ENCODE data around the gene FLOT2. TPM values are rescaled to one million over a fixed set of nuclear protein-coding genes. Genes with fewer than 3 reads are reported as not detected.
"Not testable (repeated sequence)": the region's sequence is repeated elsewhere in the genome, so short reads cannot be mapped to it uniquely, and the experiment has no call there.

Gene FLOT2
- total RNA-seq, 1 experiment from 2014 or later, result 98.1 TPM

DNA sequence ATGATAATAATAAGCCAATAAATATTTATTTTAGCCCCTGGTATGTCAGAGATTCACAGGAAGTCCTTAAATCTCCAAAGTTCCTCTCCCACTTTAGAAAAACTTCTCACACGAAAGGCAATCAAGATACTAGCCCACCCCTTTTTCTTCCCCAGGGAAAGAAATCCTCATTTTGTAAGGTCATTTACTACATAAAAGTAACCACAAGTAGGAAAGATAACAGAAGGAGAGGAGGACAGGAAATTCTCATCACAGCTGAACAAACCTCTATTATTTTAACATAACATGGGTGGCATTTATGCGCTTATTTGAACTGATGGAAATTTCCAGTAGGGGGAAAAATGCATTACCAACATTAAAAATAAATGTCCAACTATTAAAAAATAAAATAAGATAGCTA, 58.3 kb downstream of the FLOT2 start (continued):
- TF ChIP-seq, protein P1, sequence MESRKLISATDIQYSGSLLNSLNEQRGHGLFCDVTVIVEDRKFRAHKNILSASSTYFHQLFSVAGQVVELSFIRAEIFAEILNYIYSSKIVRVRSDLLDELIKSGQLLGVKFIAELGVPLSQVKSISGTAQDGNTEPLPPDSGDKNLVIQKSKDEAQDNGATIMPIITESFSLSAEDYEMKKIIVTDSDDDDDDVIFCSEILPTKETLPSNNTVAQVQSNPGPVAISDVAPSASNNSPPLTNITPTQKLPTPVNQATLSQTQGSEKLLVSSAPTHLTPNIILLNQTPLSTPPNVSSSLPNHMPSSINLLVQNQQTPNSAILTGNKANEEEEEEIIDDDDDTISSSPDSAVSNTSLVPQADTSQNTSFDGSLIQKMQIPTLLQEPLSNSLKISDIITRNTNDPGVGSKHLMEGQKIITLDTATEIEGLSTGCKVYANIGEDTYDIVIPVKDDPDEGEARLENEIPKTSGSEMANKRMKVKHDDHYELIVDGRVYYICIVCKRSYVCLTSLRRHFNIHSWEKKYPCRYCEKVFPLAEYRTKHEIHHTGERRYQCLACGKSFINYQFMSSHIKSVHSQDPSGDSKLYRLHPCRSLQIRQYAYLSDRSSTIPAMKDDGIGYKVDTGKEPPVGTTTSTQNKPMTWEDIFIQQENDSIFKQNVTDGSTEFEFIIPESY (IDR thresholded peaks at IDR 0.05; ENCODE audit: extremely low read depth, insufficient replicate concordance, low read length), result no peak
- TF ChIP-seq TCF7L2 (IDR thresholded peaks at IDR 0.05; ENCODE audit: borderline replicate concordance, extremely low read depth, insufficient read depth, insufficient read length) (no peak), POLR2AphosphoS5 (IDR thresholded peaks at IDR 0.05; ENCODE audit: low read depth, low read length) (no peak), SIN3A (IDR thresholded peaks at IDR 0.05; ENCODE audit: low read depth) (no peak)

DNA sequence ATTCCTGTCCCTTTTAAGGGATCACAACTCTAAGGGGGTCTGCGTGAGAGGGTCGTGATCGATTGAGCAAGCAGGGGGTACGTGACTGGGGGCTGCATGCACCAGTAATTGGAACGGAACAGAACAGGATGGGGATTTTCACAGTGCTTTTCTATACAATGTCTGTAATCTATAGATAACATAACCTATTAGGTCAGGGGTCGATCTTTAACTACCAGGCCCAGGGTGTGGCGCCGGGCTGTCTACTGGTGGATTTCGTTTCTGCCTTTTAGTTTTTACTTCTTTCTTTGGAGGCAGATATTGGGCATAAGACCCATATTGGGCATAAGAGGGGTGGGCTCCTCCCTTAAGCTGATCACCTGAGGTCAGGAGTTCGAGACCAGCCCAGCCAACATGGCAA, 61.0 kb downstream of the FLOT2 start:
- H3K27ac ChIP-seq (ENCODE audit: low read depth, low read length); H3K9ac ChIP-seq (ENCODE audit: low read length); H2AFZ ChIP-seq (ENCODE audit: low read depth, low read length, poor library complexity, severe bottlenecking); H3K4me1 ChIP-seq (ENCODE audit: control insufficient read depth in 1 of 2, insufficient read depth in 2 of 2, low read length in 2 of 2); H4K20me1 ChIP-seq (ENCODE audit: insufficient read depth); H3K27me3 ChIP-seq (ENCODE audit: insufficient read depth, low read length); H3K4me2 ChIP-seq (ENCODE audit: low read length); H3K4me3 ChIP-seq (replicated peaks in 1 of 2; ENCODE audit: low read depth in 1 of 2, low read length in 2 of 2); CTCF ChIA-PET; DNase-seq (ENCODE audit: low read depth, low spot score); BruUV-seq (replicated peaks); H3K9me2 ChIP-seq (ENCODE audit: insufficient read depth); RAD21 ChIA-PET (ENCODE audit: low non-redundant PET in 1 of 2, low total read pairs in 2 of 2, uncharacterized antibody in 2 of 2, unreplicated experiment in 2 of 2); H3K36me3 ChIP-seq (ENCODE audit: control insufficient read depth in 1 of 2, insufficient read depth in 2 of 2, low read length in 2 of 2); H3K9me3 ChIP-seq (ENCODE audit: control insufficient read depth in 1 of 2, insufficient read depth in 1 of 2, low read depth in 1 of 2, low read length in 2 of 2); intact Hi-C loops (cut with micrococcal nuclease); ATAC-seq: not testable (repeated sequence)
- POLR2A ChIA-PET, result interaction anchor here (0.8 kb wide), 1 partner anchor 17 kb away, joined by 5 read pairs; no protein-coding TSS in a partner anchor
- peaks cover 67% of the 10 kb centered on the region for H3K79me2 ChIP-seq (ENCODE audit: insufficient read depth, low read length)

DNA sequence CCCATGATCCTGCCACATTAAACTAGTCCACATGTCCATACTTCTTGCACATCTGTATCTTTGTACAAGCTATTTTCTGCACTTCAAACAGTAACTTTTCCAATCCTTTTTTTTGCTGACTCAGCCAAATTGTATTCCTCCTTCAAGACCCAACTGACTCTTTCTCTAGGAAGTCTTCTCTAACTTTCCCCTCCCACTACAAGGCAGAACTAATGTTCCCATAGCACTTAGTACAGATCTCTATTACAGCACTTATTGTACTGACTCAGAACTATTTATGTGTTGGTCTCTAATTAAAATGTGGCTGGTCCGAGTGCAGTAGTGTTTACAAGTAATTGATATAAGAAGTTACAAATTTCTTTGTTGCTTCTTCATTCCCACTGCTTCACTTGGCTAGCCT, 63.1 kb downstream of the FLOT2 start:
- Histone ChIP-seq H3K27me3 (ENCODE audit: insufficient read depth, low read length) (no peaks in the 10 kb centered on the region), H3K9ac (ENCODE audit: low read length) (no peak overlapping the region), H3K4me2 (ENCODE audit: low read length) (no peak overlapping the region), H3K79me2 (ENCODE audit: insufficient read depth, low read length) (peaks cover 55% of the 10 kb centered on the region), H2AFZ (ENCODE audit: low read depth, low read length, poor library complexity, severe bottlenecking) (no peak overlapping the region), H4K20me1 (ENCODE audit: insufficient read depth) (no peaks in the 10 kb centered on the region), H3K36me3 (ENCODE audit: control insufficient read depth in 1 of 2, insufficient read depth in 2 of 2, low read length in 2 of 2) (no peaks in the 10 kb centered on the region; a peak in 2 of 4 replicates), H3K27ac (ENCODE audit: low read depth, low read length) (no peak overlapping the region), H3K9me3 (ENCODE audit: control insufficient read depth in 1 of 2, insufficient read depth in 1 of 2, low read depth in 1 of 2, low read length in 2 of 2) (no peaks in the 10 kb centered on the region), H3K9me2 (ENCODE audit: insufficient read depth) (no peaks in the 10 kb centered on the region), H3K4me1 (ENCODE audit: control insufficient read depth in 1 of 2, insufficient read depth in 2 of 2, low read length in 2 of 2) (no peaks in the 10 kb centered on the region), H3K4me3 (replicated peaks in 1 of 2; ENCODE audit: low read depth in 1 of 2, low read length in 2 of 2) (no peak overlapping the region)
- ATAC-seq (no peak), DNase-seq (ENCODE audit: low read depth, low spot score) (no peak)
- intact Hi-C loops (cut with micrococcal nuclease), result no loop called here
- POLR2A ChIA-PET, result no interaction called here
- no TSS peak for BruUV-seq (replicated peaks)
- CTCF ChIA-PET, result no interaction called here
- RAD21 ChIA-PET (ENCODE audit: low non-redundant PET in 1 of 2, low total read pairs in 2 of 2, uncharacterized antibody in 2 of 2, unreplicated experiment in 2 of 2), result no interaction called here
- no peak for TF ChIP-seq SP1 (IDR thresholded peaks at IDR 0.05; ENCODE audit: low read depth)
- no peak for TF ChIP-seq ZNF274 (IDR thresholded peaks at IDR 0.05; ENCODE audit: low read depth, low read length)
- no peak for TF ChIP-seq RAD21 (IDR thresholded peaks at IDR 0.05; ENCODE audit: low read depth)
- TF ChIP-seq JUND (IDR thresholded peaks at IDR 0.05), result no peak
- no peak for TF ChIP-seq EGR1 (IDR thresholded peaks at IDR 0.05; ENCODE audit: low read depth)
- TF ChIP-seq, protein P2, sequence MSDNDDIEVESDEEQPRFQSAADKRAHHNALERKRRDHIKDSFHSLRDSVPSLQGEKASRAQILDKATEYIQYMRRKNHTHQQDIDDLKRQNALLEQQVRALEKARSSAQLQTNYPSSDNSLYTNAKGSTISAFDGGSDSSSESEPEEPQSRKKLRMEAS (IDR thresholded peaks at IDR 0.05), result no peak
- TF ChIP-seq EZH2 (IDR thresholded peaks at IDR 0.05), result no peak
- TF ChIP-seq, protein P3, sequence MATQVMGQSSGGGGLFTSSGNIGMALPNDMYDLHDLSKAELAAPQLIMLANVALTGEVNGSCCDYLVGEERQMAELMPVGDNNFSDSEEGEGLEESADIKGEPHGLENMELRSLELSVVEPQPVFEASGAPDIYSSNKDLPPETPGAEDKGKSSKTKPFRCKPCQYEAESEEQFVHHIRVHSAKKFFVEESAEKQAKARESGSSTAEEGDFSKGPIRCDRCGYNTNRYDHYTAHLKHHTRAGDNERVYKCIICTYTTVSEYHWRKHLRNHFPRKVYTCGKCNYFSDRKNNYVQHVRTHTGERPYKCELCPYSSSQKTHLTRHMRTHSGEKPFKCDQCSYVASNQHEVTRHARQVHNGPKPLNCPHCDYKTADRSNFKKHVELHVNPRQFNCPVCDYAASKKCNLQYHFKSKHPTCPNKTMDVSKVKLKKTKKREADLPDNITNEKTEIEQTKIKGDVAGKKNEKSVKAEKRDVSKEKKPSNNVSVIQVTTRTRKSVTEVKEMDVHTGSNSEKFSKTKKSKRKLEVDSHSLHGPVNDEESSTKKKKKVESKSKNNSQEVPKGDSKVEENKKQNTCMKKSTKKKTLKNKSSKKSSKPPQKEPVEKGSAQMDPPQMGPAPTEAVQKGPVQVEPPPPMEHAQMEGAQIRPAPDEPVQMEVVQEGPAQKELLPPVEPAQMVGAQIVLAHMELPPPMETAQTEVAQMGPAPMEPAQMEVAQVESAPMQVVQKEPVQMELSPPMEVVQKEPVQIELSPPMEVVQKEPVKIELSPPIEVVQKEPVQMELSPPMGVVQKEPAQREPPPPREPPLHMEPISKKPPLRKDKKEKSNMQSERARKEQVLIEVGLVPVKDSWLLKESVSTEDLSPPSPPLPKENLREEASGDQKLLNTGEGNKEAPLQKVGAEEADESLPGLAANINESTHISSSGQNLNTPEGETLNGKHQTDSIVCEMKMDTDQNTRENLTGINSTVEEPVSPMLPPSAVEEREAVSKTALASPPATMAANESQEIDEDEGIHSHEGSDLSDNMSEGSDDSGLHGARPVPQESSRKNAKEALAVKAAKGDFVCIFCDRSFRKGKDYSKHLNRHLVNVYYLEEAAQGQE (IDR thresholded peaks at IDR 0.05; ENCODE audit: low read depth), result no peak
- no peak for TF ChIP-seq ELF1 (IDR thresholded peaks at IDR 0.05; ENCODE audit: borderline replicate concordance, low read depth)

Data from HCT116 (cell line).